H1 (cell line): Measurements from ENCODE around the gene LYPD1. TPM values are rescaled to one million over a fixed set of nuclear protein-coding genes. Genes with fewer than 3 reads are reported as not detected.

Source experiments
- CTCF ChIA-PET: fragments of 300-600 bp; sonication (Branson Sonifier 250); formaldehyde crosslinking; loops from one replicate; lab custom pipeline; 2021; ENCODE audit not compliant: partially characterized antibody; lab: Charles Lee
- POLR2A ChIA-PET: fragments of 300-600 bp; sonication (Branson Sonifier 250); formaldehyde crosslinking; loops from one replicate; lab custom pipeline; 2021; ENCODE audit warnings: inconsistent platforms; ENCODE audit not compliant: partially characterized antibody; lab: Charles Lee
- DNase-seq, 2 experiments: peaks; one replicate each; pipeline versions ENCODE4 v3.0.0 to v3.0.0-alpha.2; 2010 to 2022; ENCODE audit warnings: low spot score in 2 of 2, low read depth in 1 of 2, mixed read lengths in 1 of 2
- FAIRE-seq: peaks from 2 replicates; lab custom pipeline; 2011; peaks lifted over from hg19 to GRCh38; lab: Jason Lieb, UNC
- H2AFZ ChIP-seq: 2 replicates; pipeline ENCODE4 v1.8.1; 2012; ENCODE audit warnings: low read length, inconsistent platforms
- H2AK5ac ChIP-seq: 2 replicates; pipeline ENCODE4 v1.6.1; 2013; ENCODE audit warnings: low read depth, low read length
- H2BK120ac ChIP-seq: replicated peaks from 2 replicates; pipeline ENCODE3; 2013; ENCODE audit warnings: low read depth, low read length, inconsistent platforms
- H2BK12ac ChIP-seq: 2 replicates; pipeline ENCODE4 v1.6.1; 2013; ENCODE audit warnings: low read depth, low read length
- H2BK15ac ChIP-seq: 2 replicates; pipeline ENCODE4 v1.6.1; 2013; ENCODE audit warnings: low read length
- H2BK20ac ChIP-seq: 2 replicates; pipeline ENCODE4 v1.6.1; 2013; ENCODE audit warnings: low read length
- H2BK5ac ChIP-seq: 2 replicates; pipeline ENCODE4 v1.6.1; 2013; ENCODE audit warnings: low read depth, low read length
- H3K14ac ChIP-seq: 2 replicates; pipeline ENCODE4 v1.6.1; 2013; ENCODE audit warnings: inconsistent platforms; ENCODE audit not compliant: insufficient read length
- H3K18ac ChIP-seq: 2 replicates; pipeline ENCODE4 v1.6.1; 2013; ENCODE audit warnings: low read length; ENCODE audit errors: extremely low read depth
- H3K23ac ChIP-seq: 2 replicates; pipeline ENCODE4 v1.6.1; 2013; ENCODE audit warnings: inconsistent platforms; ENCODE audit not compliant: insufficient read length
- H3K23me2 ChIP-seq: 2 replicates; pipeline ENCODE4 v1.6.1; 2013; ENCODE audit warnings: low read depth, low read length
- H3K27ac ChIP-seq: 2 replicates; pipeline ENCODE4 v1.6.1; 2011; ENCODE audit warnings: low read depth, low read length, inconsistent platforms
- H3K27me3 ChIP-seq, 4 experiments: replicated peaks in 1 of 4; 1 replicate in 1 of 4; 2 replicates in 3 of 4; pipeline versions ENCODE4 v1.6.1 to v1.8.1; 2011 to 2013; ENCODE audit warnings: low read length in 3 of 4, mild to moderate bottlenecking in 3 of 4, inconsistent platforms in 2 of 4, mixed read lengths in 2 of 4, moderate library complexity in 1 of 4; ENCODE audit not compliant: control insufficient read depth in 3 of 4, insufficient read depth in 3 of 4; ENCODE audit errors: extremely low read depth in 1 of 4
- H3K36me3 ChIP-seq, 4 experiments: 2 replicates each; pipeline versions ENCODE4 v1.6.1 to v1.8.1; 2011 to 2013; ENCODE audit warnings: mild to moderate bottlenecking in 4 of 4, low read length in 3 of 4, moderate library complexity in 2 of 4, control low read depth in 1 of 4, inconsistent platforms in 1 of 4; ENCODE audit not compliant: insufficient read depth in 4 of 4, control insufficient read depth in 2 of 4
- H3K4ac ChIP-seq: replicated peaks from 2 replicates; pipeline ENCODE3; 2013; ENCODE audit warnings: low read length, low read depth, mixed read lengths, inconsistent platforms; ENCODE audit not compliant: insufficient read length
- H3K4me1 ChIP-seq, 4 experiments: replicated peaks in 1 of 4; 1 replicate in 1 of 4; 2 replicates in 3 of 4; pipeline versions ENCODE4 v1.6.1 to v1.8.1; 2011 to 2013; ENCODE audit warnings: low read length in 3 of 4, inconsistent platforms in 2 of 4, mixed read lengths in 1 of 4; ENCODE audit not compliant: insufficient read depth in 4 of 4, control insufficient read depth in 3 of 4
- H3K4me2 ChIP-seq, 2 experiments: 2 replicates each; pipeline versions ENCODE4 v1.6.1 to v1.8.1; 2011 to 2013; ENCODE audit warnings: low read depth in 2 of 2, low read length in 2 of 2, control low read depth in 1 of 2, inconsistent platforms in 1 of 2, mild to moderate bottlenecking in 1 of 2; ENCODE audit not compliant: insufficient read depth in 1 of 2
- H3K4me3 ChIP-seq, 4 experiments: fragments of 200-600, 300-600 bp in 1 of 4; sonication (generic), shearing (Covaris generic), sonication (Bioruptor Twin) in 1 of 4; 2 replicates each; pipeline versions ENCODE4 v1.5.1 to v1.8.1; 2011 to 2016; ENCODE audit warnings: low read length in 4 of 4, low read depth in 3 of 4, control low read depth in 2 of 4, inconsistent platforms in 2 of 4, mild to moderate bottlenecking in 2 of 4, mixed read lengths in 1 of 4, moderate library complexity in 1 of 4; ENCODE audit not compliant: insufficient read depth in 2 of 4; ENCODE audit errors: extremely low read depth in 1 of 4
- H3K56ac ChIP-seq: replicated peaks from 2 replicates; pipeline ENCODE3; 2013; ENCODE audit warnings: low read depth, mild to moderate bottlenecking, mixed read lengths, low read length, inconsistent platforms; ENCODE audit not compliant: insufficient read length
- H3K79me1 ChIP-seq: 2 replicates; pipeline ENCODE4 v1.6.1; 2013; ENCODE audit warnings: low read depth, low read length, control low read depth
- H3K79me2 ChIP-seq, 2 experiments: 2 replicates each; pipeline versions ENCODE4 v1.6.1 to v1.8.1; 2012 to 2013; ENCODE audit warnings: low read length in 2 of 2, mild to moderate bottlenecking in 2 of 2, inconsistent platforms in 1 of 2; ENCODE audit not compliant: insufficient read depth in 2 of 2, control insufficient read depth in 1 of 2
- H3K9ac ChIP-seq, 4 experiments: replicated peaks in 1 of 4; 1 replicate in 1 of 4; 2 replicates in 3 of 4; pipeline versions ENCODE4 v1.6.1 to v1.8.1; 2011 to 2013; ENCODE audit warnings: low read depth in 3 of 4, low read length in 3 of 4, control low read depth in 2 of 4, mild to moderate bottlenecking in 2 of 4, moderate library complexity in 2 of 4, inconsistent platforms in 1 of 4; ENCODE audit errors: extremely low read depth in 1 of 4
- H3K9me3 ChIP-seq, 2 experiments: 2 replicates each; pipeline versions ENCODE4 v1.6.1 to v1.8.1; 2012 to 2013; ENCODE audit warnings: mild to moderate bottlenecking in 2 of 2, moderate library complexity in 2 of 2, control low read depth in 1 of 2, inconsistent platforms in 1 of 2, low read depth in 1 of 2, low read length in 1 of 2, mixed read lengths in 1 of 2; ENCODE audit not compliant: insufficient read depth in 2 of 2
- H4K20me1 ChIP-seq, 2 experiments: replicated peaks in 1 of 2; 2 replicates each; pipeline versions ENCODE3 to v1.8.1; 2011 to 2013; ENCODE audit warnings: inconsistent platforms in 2 of 2, low read length in 2 of 2, mild to moderate bottlenecking in 1 of 2; ENCODE audit not compliant: insufficient read depth in 2 of 2, control insufficient read depth in 1 of 2
- H4K5ac ChIP-seq: 2 replicates; pipeline ENCODE4 v1.6.1; 2013; ENCODE audit warnings: low read length, low read depth, mixed read lengths, inconsistent platforms; ENCODE audit not compliant: insufficient read length
- H4K8ac ChIP-seq: 2 replicates; pipeline ENCODE4 v1.8.0; 2013; ENCODE audit warnings: mild to moderate bottlenecking, moderate library complexity, low read length, inconsistent platforms; ENCODE audit not compliant: insufficient read depth; ENCODE audit errors: extremely low read depth
- H4K91ac ChIP-seq: replicated peaks from 2 replicates; pipeline ENCODE3; 2013; ENCODE audit warnings: low read length, mixed read lengths, inconsistent platforms; ENCODE audit not compliant: insufficient read length
- ATF3 ChIP-seq: IDR thresholded peaks from 2 replicates; pipeline ENCODE4 v1.6.1; 2011; ENCODE audit warnings: low read depth, mild to moderate bottlenecking, low read length; ENCODE audit not compliant: insufficient read depth
- CBX8 ChIP-seq: fragments of 300-800, 300-1000 bp; sonication (generic); IDR thresholded peaks from 2 replicates; pipeline ENCODE4 v1.7.1; 2016; ENCODE audit warnings: low read depth, low read length, borderline replicate concordance
- EP300 ChIP-seq, 2 experiments: IDR thresholded peaks; 1 replicate in 1 of 2; 2 replicates in 1 of 2; pipeline ENCODE4 v1.6.1; 2011 to 2012; ENCODE audit warnings: low read depth in 2 of 2, low read length in 2 of 2, mild to moderate bottlenecking in 2 of 2, borderline replicate concordance in 1 of 2, inconsistent platforms in 1 of 2, moderate library complexity in 1 of 2
- KDM1A ChIP-seq: fragments of 200-600, 300-600 bp; sonication (generic); IDR thresholded peaks from 2 replicates; pipeline ENCODE4 v1.7.1; 2016; ENCODE audit warnings: mild to moderate bottlenecking, low read length, borderline replicate concordance
- PHF8 ChIP-seq: fragments of 200-600 bp; sonication (generic); conservative IDR thresholded peaks from 2 replicates; pipeline ENCODE4 v1.7.1; 2012; ENCODE audit warnings: low read depth, mild to moderate bottlenecking, inconsistent platforms, low read length, moderate library complexity
- RFX5 ChIP-seq: IDR thresholded peaks from 2 replicates; pipeline ENCODE4 v1.6.1; 2011; ENCODE audit warnings: low read depth, low read length, improper control_type of control experiment, borderline replicate concordance
- SP1 ChIP-seq: IDR thresholded peaks from 2 replicates; pipeline ENCODE4 v1.6.1; 2011; ENCODE audit warnings: low read depth, low read length
- SP2 ChIP-seq: IDR thresholded peaks from 2 replicates; pipeline ENCODE4 v1.6.1; 2012; ENCODE audit warnings: mild to moderate bottlenecking, low read length, inconsistent platforms
- TAF1 ChIP-seq: IDR thresholded peaks from 2 replicates; pipeline ENCODE4 v1.6.1; 2011; ENCODE audit warnings: mild to moderate bottlenecking, low read depth, low read length
- WGBS, 2 experiments: shearing (Covaris generic) in 1 of 2; methylation state at CpG; one replicate each; pipeline versions ENCODE4 v1.1.6 to v1.1.7; 2013 to 2015; ENCODE audit warnings: low lambda C conversion rate in 2 of 2, mixed read lengths in 2 of 2, inconsistent platforms in 1 of 2, low coverage in 1 of 2, missing lambda C conversion rate in 1 of 2; ENCODE audit not compliant: insufficient replicate concordance in 2 of 2, insufficient coverage in 1 of 2, insufficient read length in 1 of 2; ENCODE audit errors: extremely low coverage in 1 of 2, missing lambda C conversion rate in 1 of 2; 5-methylcytosine and 5-hydroxymethylcytosine counted together
- polyA plus RNA-seq, 7 experiments: library from polyadenylated mRNA; depleted of rRNA in 3 of 7; stranded (reverse) in 5 of 7; unstranded in 2 of 7; fragments of >200 nt in 5 of 7; fragments of 200-250 nt in 2 of 7; gene quantifications; 1 replicate in 5 of 7; 2 replicates in 1 of 7; 4 replicates in 1 of 7; pipeline versions ENCODE4 v1.2.1 to v1.2.3, GENCODE V29; 2011 to 2013; ENCODE audit warnings: missing spikeins in 2 of 7, mixed read lengths in 2 of 7
- total RNA-seq: library from RNA; stranded (reverse); fragmentation: NEBNext Ultra II Directional; extraction: Animal tissue kit (Norgen Biotek cat#: 25700); gene quantifications from 2 replicates; pipeline ENCODE4 v1.2.1, GENCODE V29; 2021
- TF ChIP-seq, protein P1 (sequence below): IDR thresholded peaks from 2 replicates; pipeline ENCODE4 v1.6.1; 2012; ENCODE audit warnings: low read length, inconsistent platforms

LYPD1 gene
- total and polyA plus RNA-seq, 2 of the 8 experiments (the other 6 are each of a cell fraction or from before 2014, with no cell fraction given), result 1.9 to 2.7 TPM

DNA sequence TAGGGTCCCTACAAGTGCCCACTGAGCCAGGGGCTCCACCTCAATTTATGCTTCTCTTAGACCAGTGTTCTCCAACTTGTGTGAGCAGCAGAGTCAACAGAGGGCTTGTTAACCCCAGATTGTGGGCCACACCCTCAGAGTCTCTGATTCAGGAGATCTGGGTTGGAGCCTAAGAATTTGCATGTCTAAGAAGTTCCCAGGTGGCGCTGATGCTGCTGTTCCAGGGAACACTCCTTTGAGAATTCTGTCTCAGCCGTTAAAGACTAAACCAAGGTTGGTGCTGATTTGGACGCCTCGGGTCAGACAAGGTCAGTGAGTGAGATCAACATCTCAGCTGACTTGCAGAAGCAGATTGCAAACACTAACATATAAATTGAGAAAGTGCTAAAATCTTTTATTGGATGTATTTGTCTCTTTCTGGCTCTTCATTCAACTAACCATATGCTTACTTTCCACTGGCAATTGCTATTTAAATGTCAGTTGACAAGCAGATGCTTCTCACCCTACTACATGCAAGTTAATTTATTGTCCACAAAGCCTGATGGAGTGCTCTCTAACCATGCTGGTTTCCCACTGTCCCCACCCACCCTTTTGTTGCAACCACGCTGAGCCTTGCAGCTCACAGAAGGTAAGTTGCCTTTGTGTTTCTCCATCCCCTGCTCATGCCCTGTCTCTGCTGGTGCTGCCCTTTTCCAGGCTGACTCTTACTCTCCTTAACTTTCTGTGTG, 31.5 kb downstream of the LYPD1 start:
- no peaks in the 10 kb centered on the region for H3K36me3 ChIP-seq
- H3K56ac ChIP-seq, result no peak overlapping the region
- H2BK15ac ChIP-seq, result no peak overlapping the region
- no peak overlapping the region for H3K4me2 ChIP-seq
- H2BK12ac ChIP-seq, result no peak overlapping the region
- 86% methylated on average over 5 of the region's 5 CpGs; no CpG with 5 or more reads in 1 of the 2 experiments for WGBS, 2 experiments
- H3K23me2 ChIP-seq, result peaks cover 6% of the 10 kb centered on the region; the same call in 1 of the 2 replicates
- H3K18ac ChIP-seq, result no peak overlapping the region
- POLR2A ChIA-PET, result no interaction called here
- H2BK120ac ChIP-seq, result no peak overlapping the region
- no peak overlapping the region for H2AK5ac ChIP-seq
- H3K79me2 ChIP-seq, result no peaks in the 10 kb centered on the region
- H2BK5ac ChIP-seq, result no peak overlapping the region
- FAIRE-seq, result no peak
- peaks cover 0 to 6% (median under 1%) of the 10 kb centered on the region in 4 experiments; a peak in 2 of 7 replicates for H3K4me1 ChIP-seq
- H3K9me3 ChIP-seq, result no peaks in the 10 kb centered on the region
- no peak overlapping the region for H3K27ac ChIP-seq
- H4K91ac ChIP-seq, result no peak overlapping the region
- no peaks in the 10 kb centered on the region; a peak in 1 of 7 replicates for H3K27me3 ChIP-seq
- DNase-seq, result no peak
- no peak overlapping the region for H3K4ac ChIP-seq
- no peaks in the 10 kb centered on the region for H4K20me1 ChIP-seq
- no peak overlapping the region for H2AFZ ChIP-seq
- H2BK20ac ChIP-seq, result no peak overlapping the region
- no peak overlapping the region for H3K9ac ChIP-seq
- H4K5ac ChIP-seq, result no peak overlapping the region
- H3K79me1 ChIP-seq, result no peaks in the 10 kb centered on the region
- H3K4me3 ChIP-seq, result no peak overlapping the region
- no peak overlapping the region for H3K23ac ChIP-seq
- H4K8ac ChIP-seq, result no peak overlapping the region
- CTCF ChIA-PET, result interaction anchor here (1.0 to 2.8 kb wide), 3 partner anchors 8 to 92 kb away, joined by 3 to 12 read pairs (median 8); no protein-coding TSS in a partner anchor
- H3K14ac ChIP-seq, result no peak overlapping the region
- no peak for TF ChIP-seq CBX8
- TF ChIP-seq KDM1A, result no peak
- TF ChIP-seq PHF8, result no peak
- no peak for TF ChIP-seq RFX5
- TF ChIP-seq, protein P1, sequence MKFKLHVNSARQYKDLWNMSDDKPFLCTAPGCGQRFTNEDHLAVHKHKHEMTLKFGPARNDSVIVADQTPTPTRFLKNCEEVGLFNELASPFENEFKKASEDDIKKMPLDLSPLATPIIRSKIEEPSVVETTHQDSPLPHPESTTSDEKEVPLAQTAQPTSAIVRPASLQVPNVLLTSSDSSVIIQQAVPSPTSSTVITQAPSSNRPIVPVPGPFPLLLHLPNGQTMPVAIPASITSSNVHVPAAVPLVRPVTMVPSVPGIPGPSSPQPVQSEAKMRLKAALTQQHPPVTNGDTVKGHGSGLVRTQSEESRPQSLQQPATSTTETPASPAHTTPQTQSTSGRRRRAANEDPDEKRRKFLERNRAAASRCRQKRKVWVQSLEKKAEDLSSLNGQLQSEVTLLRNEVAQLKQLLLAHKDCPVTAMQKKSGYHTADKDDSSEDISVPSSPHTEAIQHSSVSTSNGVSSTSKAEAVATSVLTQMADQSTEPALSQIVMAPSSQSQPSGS, result no peak
- TF ChIP-seq SP2, result no peak
- no peak for TF ChIP-seq EP300 (IDR thresholded peaks at IDR 0.05; ENCODE audit: borderline replicate concordance in 1 of 2, low read depth in 2 of 2, low read length in 2 of 2)
- TF ChIP-seq SP1, result no peak
- no peak for TF ChIP-seq ATF3
- TF ChIP-seq TAF1, result no peak
